HG03280 (cell line): Measurements from ENCODE around the gene BICD1.
A peak's percentile ranks its signal among the peaks of the same experiment; 100 is the strongest.

Experiments used
- ATAC-seq: cut with Tn5 transposase; IDR thresholded peaks from one replicate; pipeline ENCODE4 v1.9.1; 2021; ENCODE audit warnings: mild to moderate bottlenecking, moderate library complexity; ENCODE audit not compliant: unreplicated experiment

The BICD1 gene

DNA sequence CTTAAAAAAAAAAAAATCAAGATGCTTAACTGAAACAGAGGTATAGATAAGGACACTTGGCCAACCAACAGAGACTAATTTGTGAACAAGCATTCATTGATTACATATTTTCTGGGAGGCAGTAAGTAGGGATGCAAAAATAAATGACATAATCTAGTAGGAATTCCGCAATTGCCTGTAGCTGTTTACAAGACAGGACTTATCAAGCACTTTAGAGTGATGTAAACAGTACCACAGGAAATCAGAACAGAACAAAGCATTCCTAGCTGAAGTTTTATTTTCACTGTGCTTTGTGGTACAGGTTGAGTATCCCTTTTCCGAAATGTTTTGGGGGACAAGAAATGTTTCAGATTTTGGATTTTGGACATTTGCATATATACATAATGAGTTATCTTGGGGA is 224.5 kb downstream of the BICD1 start:
- no peak for ATAC-seq

DNA sequence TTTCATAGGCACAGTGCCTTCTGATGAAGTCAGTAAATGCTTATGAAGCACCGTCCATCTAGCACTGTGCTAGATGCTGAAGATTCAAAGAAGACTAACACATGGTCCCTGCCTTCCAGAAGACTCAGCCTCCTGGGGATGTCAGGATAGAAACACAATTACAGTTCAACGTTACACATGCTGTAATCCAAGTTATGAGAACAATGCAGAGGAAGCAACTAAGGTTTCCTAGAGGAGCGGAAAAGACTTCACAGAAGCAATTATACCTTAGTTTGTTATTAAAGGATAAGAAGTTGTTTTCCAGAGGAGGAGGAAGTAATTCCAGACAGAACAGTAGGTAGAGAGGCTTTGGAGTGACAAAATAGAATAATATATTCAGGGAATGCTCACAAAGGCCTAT is 225.8 kb downstream of the BICD1 start:
- no peak for ATAC-seq

DNA sequence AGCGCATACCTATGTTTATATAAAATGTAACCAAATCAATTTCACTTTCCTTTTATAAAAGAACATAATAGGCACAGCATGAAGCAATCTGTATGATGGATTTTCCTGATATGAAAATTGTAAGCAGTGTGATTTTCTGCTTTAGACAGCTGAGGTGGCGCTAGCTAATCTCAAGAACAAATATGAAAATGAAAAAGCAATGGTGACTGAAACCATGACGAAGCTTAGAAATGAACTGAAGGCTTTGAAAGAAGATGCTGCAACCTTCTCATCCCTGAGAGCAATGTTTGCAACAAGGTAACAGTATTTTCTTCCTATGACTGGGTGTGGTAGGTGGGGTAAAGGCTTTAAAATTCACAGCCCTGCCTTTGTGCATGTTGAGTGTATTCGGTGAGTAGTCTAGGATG is 227.7 kb downstream of the BICD1 start:
- peak; percentile 55 for ATAC-seq

DNA sequence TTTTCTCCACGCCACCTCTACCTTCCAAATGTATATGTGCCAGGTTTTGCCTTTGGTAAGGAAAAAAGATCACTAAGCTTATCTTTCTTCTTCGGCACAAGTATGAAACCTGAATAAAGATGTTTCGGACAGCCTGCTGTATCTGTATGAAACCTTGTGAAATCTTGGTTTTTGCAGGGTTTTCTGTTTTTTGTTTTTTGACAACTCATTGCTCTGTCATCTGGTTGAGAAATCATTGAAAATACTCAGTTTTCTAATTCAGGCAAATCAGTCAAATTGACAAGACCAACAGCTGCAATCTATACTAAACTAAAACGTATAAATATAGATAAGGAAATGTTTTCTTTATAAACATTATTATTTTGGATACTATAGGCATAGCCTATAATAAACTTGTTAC is 229.6 kb downstream of the BICD1 start:
- no peak for ATAC-seq

DNA sequence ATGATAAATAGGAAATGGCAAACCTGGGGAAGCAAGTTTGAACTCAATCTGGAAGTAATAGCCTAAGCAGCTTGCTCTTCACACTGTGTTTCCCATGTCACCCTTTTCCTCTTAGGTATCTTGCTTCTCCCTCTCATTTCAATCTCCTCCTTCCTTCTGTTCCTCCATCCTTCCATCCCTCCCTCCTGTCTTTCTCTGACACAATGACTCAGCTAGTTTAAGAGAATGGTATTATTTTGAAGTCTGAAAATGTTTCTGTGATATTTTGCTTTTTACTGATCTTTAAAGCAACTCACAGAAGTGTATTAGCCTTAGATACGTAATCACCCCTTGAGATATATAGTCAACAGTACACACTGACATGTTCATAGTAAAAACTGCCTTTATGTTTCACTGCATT is 236.8 kb downstream of the BICD1 start:
- ATAC-seq, result no peak

DNA sequence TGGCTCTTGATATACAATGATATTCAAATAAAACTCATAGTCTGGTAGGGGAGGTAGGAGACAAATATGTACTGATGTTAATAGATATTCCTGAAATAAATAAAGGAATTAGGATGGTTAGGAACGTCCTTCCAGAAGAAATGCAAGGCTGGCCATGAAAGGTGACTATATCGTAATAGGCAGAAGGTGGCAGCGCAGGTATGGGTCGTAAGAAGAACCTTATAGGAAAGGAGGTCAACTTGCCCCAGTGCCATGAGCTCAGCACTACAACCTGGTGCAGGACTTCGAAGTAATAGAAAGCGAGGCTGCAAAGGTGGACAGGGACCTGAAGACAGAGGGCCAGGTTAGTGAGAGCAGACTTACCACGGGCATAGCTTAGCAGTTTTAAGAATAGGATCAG is 237.4 kb downstream of the BICD1 start:
- no peak for ATAC-seq

DNA sequence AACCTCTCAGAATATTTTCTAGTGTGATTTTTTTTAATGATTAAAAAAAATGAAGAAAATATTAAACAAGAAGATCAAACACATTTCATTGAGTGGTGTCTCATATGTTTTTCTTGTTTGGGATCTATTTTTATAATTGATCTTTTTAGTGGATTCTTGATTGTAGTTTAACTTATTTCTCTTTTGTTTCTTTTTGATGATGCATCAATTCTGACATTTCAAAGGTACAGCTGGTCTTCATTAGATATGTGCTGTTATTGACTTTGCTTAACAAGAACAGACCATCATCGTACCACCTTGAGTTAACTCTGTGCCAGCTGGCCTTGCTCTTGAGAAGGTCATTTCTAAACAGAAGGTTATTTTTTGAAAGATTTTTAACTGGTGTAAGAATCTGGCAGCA is 246.9 kb downstream of the BICD1 start:
- no peak for ATAC-seq

DNA sequence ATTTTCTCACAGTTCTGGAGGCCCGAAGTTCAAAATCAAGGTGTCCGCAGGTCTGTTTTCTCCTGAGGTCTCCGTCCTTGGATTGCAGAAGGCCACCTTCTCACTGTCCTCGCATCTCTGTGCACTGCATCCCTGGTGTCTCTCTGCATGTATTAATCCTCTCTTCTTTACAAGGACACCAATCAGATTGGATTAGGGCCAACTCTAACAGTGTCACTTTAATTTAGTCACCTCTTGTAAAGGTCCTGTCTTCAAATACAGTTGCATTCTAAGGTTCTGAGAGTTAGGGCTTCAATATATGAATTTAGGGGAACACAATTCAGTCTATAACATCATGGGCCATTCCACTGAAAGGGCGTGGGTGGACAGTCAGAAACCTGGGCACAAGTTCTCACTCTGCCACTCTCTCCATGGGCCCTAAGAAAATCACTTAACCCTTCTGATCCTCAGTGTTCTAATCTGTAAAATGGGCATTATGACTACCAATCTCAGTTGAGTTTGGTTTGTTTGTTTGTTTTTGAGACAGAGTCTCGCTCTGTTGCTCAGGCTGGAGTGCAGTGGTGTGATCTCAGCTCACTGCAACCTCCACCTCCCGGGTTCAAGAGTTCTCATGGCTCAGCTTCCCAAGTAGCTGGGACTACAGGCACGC is 251.1 kb downstream of the BICD1 start:
- ATAC-seq, result no peak

DNA sequence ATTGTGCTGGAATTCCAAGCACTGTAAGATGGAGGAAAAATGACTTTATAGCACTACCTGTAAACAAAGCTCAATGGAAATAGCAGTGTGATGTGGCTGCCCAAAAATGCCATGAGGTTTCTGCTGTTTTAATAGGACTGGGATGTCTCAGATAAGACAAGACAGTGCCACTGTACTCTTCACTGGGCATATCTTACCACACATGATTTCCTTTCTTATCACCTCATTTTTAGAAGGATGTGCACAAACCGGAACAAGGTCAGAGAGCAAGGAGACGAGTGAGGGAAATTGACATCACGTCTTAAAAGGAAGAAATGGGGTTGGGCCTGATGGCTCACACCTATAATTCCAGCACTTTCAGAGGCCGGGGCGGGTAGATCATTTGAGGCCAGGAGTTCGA is 254.3 kb downstream of the BICD1 start:
- ATAC-seq, result no peak

DNA sequence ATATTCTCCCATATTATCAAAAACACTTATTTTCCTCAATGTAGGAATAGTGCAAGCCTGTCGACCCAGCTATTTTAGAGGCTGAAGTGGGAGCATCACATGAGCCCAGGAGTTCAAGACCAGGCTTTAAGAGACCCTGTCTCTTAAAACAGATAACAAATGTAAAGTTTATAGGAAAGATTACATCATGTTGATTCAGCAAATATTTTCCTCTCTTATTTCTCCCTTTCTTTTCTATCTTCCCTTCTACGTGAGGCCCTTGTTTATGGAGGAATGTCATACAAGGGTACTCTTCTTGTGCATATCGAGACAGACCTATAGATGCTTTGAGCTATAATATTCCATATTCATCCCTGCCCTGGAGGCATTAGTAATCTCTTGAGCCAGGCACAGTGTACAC is 256.2 kb downstream of the BICD1 start:
- no peak for ATAC-seq

DNA sequence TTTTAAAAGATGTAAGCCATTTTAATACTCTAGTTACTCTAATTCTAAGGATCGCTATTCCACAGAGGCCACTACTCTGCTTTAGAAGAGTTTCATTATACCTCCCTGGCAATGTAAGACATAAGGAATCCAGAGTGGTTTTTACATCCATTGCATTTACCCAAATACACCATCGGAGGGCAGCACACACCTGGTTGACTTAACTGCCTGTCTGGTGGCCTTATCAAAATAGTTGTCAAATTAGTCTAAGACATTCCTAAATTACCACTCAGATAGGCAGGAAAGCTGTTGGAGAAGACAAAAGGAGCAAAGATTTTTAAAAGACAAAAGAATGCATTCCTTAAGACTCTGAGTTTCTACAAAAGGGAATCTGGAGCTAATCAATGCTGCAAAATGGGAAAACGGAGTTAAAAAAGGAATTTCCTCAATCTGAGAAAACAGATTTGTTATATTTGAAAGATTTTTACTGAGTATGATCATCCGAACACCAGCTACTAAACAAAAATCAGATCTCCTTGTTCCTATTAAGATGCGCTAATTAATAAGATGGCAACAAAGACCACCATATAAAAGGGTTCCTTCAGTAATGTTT is 258.9 kb downstream of the BICD1 start:
- ATAC-seq, result no peak

DNA sequence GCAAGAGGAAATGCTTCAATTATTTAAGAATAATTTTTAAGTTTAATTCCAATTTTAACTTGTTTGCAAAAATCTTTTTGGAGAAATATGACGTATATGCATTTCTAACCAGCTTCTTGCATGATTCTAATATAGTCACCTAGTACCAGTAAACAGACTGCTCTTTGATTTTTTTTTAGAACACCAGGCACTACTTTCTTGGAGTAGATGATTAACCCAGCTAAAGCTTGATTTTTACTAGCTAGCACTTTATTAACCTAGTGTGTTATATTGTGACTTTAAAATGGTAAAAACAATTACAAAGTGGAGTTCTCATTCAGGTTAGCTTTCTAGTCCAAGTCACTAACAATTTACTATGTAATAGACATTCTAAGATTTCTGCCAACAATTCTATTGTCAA is 260.1 kb downstream of the BICD1 start:
- no peak for ATAC-seq

DNA sequence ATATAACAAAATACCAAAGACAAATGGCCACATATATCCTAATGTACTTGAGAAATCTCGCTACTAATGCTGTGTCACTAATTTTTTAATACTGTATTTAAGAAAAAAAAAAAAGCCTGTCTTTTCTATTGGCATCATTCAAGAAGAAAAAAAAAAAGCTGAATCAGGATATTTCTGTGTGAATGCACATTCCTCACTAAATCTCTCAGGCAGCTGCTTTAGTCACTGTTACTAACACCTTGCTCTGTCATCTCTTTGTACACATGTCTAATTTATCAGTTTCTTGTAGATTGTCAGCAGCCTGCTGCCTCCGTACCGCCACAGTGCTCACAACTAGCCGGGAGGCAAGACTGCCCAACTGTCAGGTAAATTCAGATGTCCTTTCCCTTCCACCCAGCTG is 260.7 kb downstream of the BICD1 start:
- no peak for ATAC-seq

DNA sequence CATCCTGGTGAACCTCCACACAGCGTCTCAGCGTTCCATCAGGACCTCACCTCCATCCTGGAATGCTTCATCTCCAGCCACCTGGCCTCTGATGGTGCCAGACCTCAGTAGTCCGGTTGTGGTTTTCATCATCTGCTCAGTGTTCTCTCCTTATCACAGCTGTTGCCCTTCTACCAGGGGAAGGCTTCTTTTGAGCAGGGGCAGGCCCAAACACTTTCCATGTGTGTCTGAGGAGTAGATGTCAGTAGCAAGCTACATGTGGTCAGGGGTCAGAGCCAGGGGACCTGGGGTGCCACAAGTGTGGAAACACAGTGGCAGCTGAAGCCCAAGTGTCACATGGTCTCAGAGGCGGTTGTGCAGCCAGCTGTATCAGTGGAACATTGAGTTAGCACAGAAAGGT is 262.6 kb downstream of the BICD1 start:
- ATAC-seq, result no peak

DNA sequence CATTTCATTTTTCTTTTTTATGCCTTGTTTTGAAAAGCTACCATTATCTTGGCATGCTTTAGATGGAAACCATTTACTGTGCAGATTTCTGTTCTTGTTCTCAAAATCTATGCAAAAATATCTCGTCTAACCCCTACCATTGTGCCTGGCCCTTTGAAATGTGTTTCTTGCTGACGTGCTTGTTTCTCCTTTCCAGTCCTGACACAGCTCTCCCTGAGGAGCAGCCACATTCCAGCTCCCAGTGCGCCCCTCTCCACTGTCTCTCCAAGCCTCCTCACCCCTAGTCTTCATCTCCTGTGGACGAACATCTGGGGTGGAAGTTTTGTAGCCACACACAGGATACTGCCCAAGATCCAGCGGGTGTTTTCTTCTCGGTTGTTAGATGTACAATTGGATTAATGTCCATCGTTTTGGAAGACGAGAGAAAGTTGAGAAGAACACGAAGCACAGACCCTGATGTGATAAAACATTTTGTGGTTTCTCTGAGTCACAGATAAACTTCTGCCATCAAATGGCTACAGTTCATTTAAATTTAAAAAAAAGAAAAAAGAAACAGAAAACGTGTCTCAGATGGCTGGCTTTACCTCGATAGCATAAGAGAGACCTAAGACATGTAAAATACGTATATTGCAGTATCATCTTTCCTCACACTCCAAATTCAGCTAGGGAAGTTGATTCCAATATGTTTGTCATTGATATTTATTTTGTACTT is 270.9 kb downstream of the BICD1 start:
- no peak for ATAC-seq

DNA sequence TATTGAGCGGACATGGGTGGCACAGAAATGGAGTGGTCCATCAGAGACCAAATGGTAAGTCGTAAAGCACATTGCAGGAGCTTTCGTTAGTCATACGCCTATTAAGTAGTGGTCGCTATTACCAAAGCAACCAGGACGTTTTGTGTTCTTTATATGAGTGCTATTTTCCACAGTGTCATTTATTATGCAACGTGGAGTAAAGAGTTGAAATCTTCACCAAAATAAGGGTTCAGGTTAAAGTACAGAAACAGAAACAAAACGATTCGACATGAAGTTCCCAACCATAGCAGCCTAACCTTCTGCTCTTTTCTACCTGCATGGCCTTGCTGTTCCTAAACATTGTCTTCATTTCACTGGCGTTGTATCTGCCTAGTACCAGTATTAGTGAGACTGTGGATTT is 272.6 kb downstream of the BICD1 start:
- no peak for ATAC-seq

DNA sequence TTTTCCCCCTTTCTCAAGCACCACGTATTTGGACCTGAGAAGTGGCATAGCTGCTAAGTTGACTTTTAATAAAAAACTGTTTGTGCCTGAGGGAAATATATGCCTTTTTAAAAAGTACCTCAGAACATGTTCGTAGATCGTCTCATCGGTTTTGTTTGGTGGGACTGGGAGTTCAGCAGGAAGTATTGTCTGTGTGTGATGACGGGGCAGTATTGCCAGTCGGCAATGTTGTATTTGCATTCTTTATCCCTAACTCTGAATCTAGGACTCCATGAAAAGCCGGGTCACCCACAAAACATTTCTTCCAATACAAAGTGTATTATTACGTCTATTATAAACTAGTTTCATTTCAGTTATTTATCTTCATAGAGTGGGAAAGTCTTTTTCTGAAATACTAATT is 273.0 kb downstream of the BICD1 start:
- ATAC-seq, result no peak

DNA sequence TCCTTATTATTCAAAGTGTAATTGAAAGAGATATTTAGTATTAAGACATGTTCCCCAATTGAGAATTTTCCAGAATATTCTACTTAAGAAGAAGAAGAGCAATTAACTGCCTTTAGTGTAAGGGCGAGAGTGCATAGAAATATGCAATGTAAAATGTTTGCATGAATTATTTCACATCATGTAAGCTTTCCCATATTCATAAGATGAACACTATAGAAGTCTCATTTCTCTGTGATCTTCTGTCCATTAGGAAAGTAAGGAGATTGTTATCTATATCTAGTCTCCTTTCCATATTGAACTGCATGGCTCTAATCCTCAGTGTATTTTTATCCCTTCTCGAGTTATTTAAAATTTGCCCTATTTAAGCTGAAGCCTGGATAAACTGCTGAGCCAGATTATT is 275.6 kb downstream of the BICD1 start:
- ATAC-seq, result no peak

DNA sequence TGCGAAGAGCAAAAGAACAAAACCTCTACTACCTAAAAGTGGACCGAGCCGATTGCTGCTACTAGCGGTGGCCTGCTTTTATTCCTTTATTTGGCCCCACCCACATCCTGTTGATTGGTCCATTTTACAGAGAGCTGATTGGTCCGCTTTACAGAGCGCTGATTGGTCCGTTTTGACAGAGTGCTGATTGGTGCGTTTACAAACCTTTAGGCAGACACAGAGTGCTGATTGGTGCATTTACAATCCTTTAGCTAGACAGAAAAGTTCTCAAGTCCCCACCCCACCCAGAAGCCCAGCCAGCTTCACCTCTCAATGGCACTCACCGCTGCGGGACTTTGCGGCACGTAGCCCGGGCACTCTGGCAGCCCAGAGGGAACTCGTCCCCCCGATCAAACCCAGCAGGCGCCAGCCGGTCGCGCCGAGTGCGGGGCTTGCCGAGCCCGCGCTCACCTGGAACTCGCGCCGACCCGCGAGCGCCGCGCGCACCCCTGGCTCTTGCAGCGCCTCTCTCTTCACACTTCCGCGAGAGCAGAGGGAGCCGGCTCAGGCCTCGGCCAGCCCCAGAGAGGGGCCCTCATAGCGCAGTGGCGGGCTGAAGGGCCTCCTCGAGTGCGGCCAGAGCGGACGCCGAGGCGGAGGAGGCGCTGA is 284.0 kb downstream of the BICD1 start:
- peak; percentile 66 for ATAC-seq

DNA sequence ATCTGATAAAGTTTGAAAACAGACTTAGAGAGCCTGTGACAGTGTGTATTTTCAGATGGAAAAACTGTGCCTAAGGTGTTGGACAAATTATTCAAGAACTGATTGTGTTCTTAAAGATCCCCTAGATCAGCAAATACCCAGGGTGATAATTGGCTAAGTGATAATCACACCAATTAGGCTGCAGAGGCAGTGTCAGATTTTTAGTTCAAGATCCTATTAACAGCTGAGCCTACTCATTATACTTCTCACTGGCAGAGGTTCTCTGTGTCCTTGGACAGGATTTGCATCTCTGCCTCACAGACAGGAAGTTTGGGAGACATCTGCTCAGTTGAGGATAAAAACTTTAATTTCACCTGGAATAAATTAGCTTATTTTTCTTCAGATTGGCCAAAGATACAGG is 288.4 kb downstream of the BICD1 start:
- ATAC-seq, result no peak

DNA sequence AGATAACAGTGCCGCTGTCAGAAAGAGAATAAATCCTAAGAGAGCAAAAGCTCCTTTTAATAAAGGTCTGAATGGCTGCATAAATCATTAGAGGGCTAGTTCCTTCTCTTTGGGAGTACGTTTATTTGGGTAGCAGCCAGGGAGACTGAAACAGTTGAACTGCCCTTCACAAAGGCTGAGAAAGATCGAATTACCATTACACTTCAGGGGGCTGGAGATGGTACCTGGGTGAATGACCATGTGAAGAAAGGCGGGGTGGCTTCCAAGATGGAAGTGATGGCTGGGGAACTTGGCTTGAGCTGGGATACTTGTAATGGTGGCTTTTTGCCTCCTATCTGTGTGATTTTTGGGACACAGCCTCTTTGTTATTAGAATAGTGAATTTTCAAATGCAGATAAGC is 291.0 kb downstream of the BICD1 start:
- no peak for ATAC-seq

DNA sequence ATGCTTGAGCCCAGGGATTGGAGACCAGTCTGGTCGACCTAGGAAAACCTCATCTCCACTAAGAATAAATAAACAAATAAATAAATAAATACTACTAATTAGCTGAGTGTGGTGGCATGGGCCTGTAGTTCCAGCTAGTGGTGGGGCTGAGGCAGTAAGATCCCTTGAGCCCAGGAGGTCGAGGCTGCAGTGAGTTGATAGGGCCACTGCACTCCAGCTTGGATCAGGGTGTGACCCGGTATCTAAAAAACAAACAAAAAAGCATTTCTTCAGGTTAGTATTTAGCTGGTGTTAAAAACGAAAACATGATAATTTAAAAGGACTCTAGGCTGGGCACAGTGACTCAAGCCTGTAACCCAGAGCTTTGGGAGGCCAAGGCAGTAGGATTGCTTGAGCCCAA is 291.5 kb downstream of the BICD1 start:
- no peak for ATAC-seq
